ENCODE measurements around the gene MKNK1.

The MKNK1 gene

GRCh38 chr1:46650491-46650890, 46.4 kb upstream of the MKNK1 start:
- Histone ChIP-seq H3F3A (ENCODE audit: low read depth) (peaks cover 20% of the 10 kb centered on the region), H3K79me2 (ENCODE audit: insufficient read depth, low read length) (no peaks in the 10 kb centered on the region), H3K36me3 (ENCODE audit: insufficient read depth, low read length) (peaks cover 9% of the 10 kb centered on the region), H4K20me1 (ENCODE audit: insufficient read depth, low read length, poor library complexity, severe bottlenecking) (no peaks in the 10 kb centered on the region), H3K4me2 (ENCODE audit: low read depth, low read length, poor library complexity, severe bottlenecking) (no peak overlapping the region), H3K9me2 (replicated peaks; ENCODE audit: low read depth, low read length) (no peaks in the 10 kb centered on the region), H3K4me3 (ENCODE audit: low read length, poor library complexity, severe bottlenecking) (no peak overlapping the region), H2AFZ (ENCODE audit: low read length) (no peak overlapping the region), H3K27me3 (ENCODE audit: insufficient read depth, low read length, poor library complexity, severe bottlenecking) (no peaks in the 10 kb centered on the region), H3K9ac (ENCODE audit: low read depth, low read length, poor library complexity, severe bottlenecking) (no peak overlapping the region), H3K9me3 (ENCODE audit: insufficient read depth, low read depth, low read length) (peaks cover 5% of the 10 kb centered on the region; the same call in 1 of the 2 replicates), H3K4me1 (ENCODE audit: insufficient read depth, low read length, poor library complexity, severe bottlenecking) (peaks cover 24% of the 10 kb centered on the region)
- TF ChIP-seq CTCF (conservative IDR thresholded peaks at IDR 0.05; ENCODE audit: low read length) = no peak

- Histone ChIP-seq H2AFZ (ENCODE audit: low read length) (no peak overlapping the region), H3K9me3 (ENCODE audit: insufficient read depth, low read depth, low read length) (peaks cover 5% of the 10 kb centered on the region; the same call in 1 of the 2 replicates), H4K20me1 (ENCODE audit: insufficient read depth, low read length, poor library complexity, severe bottlenecking) (no peaks in the 10 kb centered on the region), H3K27me3 (ENCODE audit: insufficient read depth, low read length, poor library complexity, severe bottlenecking) (no peaks in the 10 kb centered on the region), H3K9me2 (replicated peaks; ENCODE audit: low read depth, low read length) (no peaks in the 10 kb centered on the region), H3K79me2 (ENCODE audit: insufficient read depth, low read length) (no peaks in the 10 kb centered on the region), H3K9ac (ENCODE audit: low read depth, low read length, poor library complexity, severe bottlenecking) (no peak overlapping the region), H3K4me3 (ENCODE audit: low read length, poor library complexity, severe bottlenecking) (no peak overlapping the region), H3K36me3 (ENCODE audit: insufficient read depth, low read length) (peaks cover 9% of the 10 kb centered on the region), H3F3A (ENCODE audit: low read depth) (peaks cover 20% of the 10 kb centered on the region), H3K4me2 (ENCODE audit: low read depth, low read length, poor library complexity, severe bottlenecking) (no peak overlapping the region), H3K4me1 (ENCODE audit: insufficient read depth, low read length, poor library complexity, severe bottlenecking) (peaks cover 24% of the 10 kb centered on the region)
- no peak for TF ChIP-seq CTCF (conservative IDR thresholded peaks at IDR 0.05; ENCODE audit: low read length)
- TF ChIP-seq EZH2phosphoT487 (IDR thresholded peaks at IDR 0.05; ENCODE audit: borderline replicate concordance) = no peak
Observed at GRCh38 chr1:46649764-46650163, 45.7 kb upstream of the MKNK1 start.

- H3K9me2 ChIP-seq (replicated peaks; ENCODE audit: low read depth, low read length) = no peaks in the 10 kb centered on the region
- peaks cover 9% of the 10 kb centered on the region for H3K4me1 ChIP-seq (ENCODE audit: insufficient read depth, low read length, poor library complexity, severe bottlenecking)
- TF ChIP-seq EZH2phosphoT487 (IDR thresholded peaks at IDR 0.05; ENCODE audit: borderline replicate concordance) (no peak), CTCF (conservative IDR thresholded peaks at IDR 0.05; ENCODE audit: low read length) (no peak)
- H3K36me3 ChIP-seq (ENCODE audit: insufficient read depth, low read length) = peaks cover 9% of the 10 kb centered on the region; the same call in 1 of the 2 replicates
- H3F3A ChIP-seq (ENCODE audit: low read depth) = peaks cover 5% of the 10 kb centered on the region; the same call in 1 of the 2 replicates
- no peak overlapping the region for H3K9ac ChIP-seq (ENCODE audit: low read depth, low read length, poor library complexity, severe bottlenecking)
- no peaks in the 10 kb centered on the region for H3K27me3 ChIP-seq (ENCODE audit: insufficient read depth, low read length, poor library complexity, severe bottlenecking)
- no peak overlapping the region for H2AFZ ChIP-seq (ENCODE audit: low read length)
- H3K79me2 ChIP-seq (ENCODE audit: insufficient read depth, low read length) = no peaks in the 10 kb centered on the region
- H3K9me3 ChIP-seq (ENCODE audit: insufficient read depth, low read depth, low read length) = peaks cover 5% of the 10 kb centered on the region; the same call in 1 of the 2 replicates
- H3K4me2 ChIP-seq (ENCODE audit: low read depth, low read length, poor library complexity, severe bottlenecking) = no peak overlapping the region
- no peaks in the 10 kb centered on the region for H4K20me1 ChIP-seq (ENCODE audit: insufficient read depth, low read length, poor library complexity, severe bottlenecking)
- H3K4me3 ChIP-seq (ENCODE audit: low read length, poor library complexity, severe bottlenecking) = no peak overlapping the region
Observed at GRCh38 chr1:46647611-46648010, 43.5 kb upstream of the MKNK1 start.
